Measurements from ENCODE around the gene P3H2.

The P3H2 gene

DNA sequence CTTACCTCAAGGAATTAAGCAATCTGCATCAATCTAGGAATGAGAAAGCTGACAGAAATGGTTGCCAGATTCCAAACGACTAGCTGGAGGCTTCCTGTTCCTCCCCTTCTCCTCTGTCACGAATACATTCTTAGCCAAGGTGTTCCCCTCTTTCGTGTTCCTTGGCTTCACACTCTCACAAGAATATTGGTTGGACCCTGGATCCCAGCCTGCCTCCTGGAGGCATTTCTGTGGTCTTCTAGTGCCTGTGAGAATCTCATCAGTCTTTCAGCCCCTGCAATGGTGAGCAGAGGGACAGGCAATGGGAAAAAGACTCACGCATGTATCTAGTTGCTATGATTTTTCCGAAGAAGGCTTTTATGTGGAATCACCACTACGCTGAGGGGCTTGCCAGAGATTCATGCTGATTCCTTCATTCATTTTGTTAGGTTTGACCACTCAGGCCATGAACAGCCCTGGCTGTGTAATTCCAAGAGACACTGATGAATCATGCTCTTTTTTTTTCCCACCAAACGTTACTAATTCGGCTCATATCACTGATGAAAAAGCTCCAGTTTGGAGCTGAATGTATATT, 1.6 kb upstream of the P3H2 start:
- DNase-seq = no peak

DNA sequence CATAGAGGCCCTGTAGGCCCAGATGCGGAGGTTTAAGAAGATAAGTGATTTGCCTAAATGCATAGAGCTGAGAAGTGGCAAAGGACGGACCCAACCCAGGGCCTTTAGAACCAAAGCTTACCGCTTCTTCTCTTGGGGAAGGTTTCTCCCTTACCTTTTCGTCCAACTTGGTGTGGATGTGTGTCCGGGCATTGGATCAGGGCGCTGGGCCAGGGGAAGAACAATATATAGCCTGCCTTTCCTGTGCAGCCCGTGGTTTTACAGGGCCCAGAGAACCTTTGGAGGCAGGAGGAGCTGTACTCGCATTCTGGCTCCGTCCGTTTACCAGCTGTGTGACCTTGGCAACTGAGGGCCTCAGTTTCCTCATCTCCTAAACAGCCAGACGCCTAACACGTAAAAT, 686 bp upstream of the P3H2 start:
- DNase-seq = no peak

DNA sequence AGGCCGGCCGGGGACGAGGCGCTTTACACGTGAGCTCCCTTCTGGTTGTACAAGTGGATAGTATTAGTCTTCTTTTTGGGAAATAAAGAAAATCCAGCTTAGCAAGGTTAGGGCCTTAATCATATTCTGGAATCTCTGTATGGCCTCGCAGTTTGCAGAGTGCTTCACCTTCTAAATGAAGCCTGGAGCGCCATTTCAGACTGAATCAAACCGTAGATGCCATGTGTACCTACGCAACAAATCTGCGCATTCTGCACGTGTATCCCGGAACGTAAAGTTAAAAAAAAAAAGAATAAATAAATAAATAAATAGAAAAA, 322 bp upstream of the P3H2 start:
- DNase-seq = no peak

DNA sequence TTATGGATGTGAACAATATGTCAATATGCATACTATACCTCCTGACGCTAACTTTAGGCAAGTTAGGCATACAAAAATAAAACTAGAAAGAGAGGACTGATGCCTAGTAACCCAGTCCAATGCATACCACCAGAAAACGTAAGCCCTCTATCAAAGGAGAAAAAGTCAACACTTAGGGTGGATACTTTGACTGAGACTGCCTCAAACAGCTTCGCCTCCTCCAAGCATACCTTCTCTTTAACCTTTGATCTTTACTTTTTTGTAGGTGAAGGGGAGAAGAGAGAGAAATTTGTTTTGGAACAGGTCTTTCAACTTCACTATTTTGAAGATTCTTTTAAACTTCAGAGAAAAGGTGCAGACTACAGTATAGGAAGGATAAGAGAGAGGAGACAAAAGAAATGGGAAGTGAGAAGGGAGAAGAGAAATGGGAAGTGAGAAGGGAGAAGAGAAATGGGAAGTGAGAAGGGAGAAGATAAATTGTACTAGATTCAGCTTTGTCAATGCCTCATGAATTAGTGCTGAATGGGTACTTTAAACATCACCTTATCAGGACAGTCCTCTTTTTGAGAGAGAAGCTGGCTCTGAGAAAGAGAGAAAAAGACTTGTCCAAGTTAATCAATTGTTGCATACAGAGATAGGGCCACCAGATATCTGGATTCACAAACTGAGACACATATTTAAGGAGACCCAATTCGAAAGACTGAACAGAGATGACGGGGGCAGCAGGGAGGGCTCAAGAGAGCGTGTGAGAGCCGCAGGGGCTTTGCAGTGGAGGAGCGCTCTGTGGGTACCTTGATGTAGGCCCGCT, 1.0 kb downstream of the P3H2 start:
- no peak for DNase-seq

DNA sequence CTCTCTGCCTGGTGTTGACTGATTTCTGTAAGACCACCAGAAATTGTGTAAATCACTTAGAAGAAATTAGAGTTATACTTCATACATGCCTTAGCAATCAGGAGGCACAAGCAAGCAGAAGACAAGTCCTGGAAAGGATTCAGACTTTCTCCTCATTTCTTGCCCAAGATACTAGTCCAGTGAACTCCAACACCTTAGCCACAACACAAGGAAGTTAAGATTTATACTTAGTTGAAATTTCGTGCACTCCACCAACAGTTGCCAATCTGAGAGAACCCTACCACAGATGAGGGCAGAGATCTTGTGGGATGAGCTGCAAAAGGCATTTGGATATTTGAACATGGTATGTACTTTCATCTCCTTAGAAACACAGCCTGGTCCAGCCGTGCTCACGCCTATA, 2.3 kb downstream of the P3H2 start:
- no peak for DNase-seq

DNA sequence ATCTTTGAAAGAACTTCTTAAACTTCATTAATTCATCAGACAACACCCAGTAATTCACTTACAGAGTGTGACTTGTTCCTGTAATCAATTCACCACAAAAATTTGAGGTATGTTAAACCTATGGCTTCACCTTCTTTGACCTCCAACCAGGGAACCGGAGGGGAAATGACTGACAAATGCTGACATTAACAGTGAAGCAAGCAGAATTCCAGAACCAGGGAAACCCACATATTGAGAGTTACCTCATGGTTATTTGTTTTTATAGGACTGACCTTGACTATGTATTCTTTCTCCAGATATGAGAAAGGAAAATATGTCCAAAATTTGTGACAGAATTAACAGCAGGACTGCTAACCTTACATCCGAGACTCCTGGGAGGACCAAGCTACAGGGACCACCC, 2.7 kb downstream of the P3H2 start:
- DNase-seq = no peak

DNA sequence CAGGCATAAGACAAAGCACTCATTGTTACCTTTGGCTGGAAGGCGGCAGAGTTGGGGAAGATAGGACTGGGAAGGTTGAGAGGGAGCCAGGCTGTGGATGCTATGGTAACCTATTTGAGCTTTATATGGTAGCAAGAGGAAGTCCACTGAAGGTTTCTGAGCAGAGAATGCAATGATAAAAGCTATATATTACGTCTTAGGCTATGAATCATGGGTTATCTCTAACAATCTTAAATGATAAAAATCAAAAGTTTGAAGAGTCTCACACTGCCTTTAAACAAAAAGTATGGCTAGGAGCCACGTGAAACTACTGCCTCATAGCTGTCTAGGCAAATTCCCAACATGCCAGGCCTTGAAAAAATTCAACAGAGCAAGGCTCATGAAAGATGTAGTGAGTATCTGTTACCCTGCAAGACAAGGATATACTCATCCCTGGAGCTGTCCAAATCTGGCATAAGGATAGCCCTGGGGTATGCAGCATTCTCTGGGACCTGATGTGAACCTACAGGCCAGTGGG, 4.1 kb downstream of the P3H2 start:
- DNase-seq = no peak

DNA sequence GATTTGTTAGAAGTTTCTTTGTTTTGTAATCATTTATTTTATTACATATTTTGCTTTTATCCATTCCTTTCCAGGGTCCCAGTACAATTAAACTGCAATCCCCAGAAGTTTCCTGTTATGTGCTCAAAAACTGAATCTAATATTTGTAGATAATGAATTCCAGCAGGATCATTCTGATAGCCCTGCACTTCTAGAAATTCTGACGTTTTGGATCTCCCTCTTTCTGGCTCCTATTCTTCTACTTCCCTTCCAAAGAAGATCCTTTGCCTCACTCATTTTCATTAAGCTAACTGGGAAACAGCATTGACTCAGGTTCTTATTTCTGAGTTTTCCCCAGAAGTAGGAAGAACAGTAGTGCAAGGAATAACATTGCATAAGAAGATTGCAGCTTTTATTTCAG, 9.9 kb downstream of the P3H2 start:
- no peak for DNase-seq

DNA sequence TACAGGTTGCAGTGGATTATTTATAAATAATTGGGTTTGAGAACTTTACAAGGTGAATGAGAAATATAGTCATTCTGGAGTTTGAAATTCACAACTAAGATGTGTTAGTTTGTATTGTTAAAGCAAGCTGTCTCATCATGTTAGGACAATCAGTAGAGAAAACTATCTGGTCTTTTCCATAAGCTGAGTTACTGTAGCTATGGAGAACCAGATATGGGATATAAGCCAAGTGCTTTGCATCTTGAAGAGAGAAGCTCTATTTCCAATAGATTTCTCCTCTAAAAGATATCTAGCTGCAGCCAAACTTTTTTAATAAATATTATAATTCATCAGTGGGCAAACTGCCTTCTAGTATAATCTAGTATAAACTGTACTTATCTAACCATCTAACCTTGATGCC, 11.3 kb downstream of the P3H2 start:
- no peak for DNase-seq

DNA sequence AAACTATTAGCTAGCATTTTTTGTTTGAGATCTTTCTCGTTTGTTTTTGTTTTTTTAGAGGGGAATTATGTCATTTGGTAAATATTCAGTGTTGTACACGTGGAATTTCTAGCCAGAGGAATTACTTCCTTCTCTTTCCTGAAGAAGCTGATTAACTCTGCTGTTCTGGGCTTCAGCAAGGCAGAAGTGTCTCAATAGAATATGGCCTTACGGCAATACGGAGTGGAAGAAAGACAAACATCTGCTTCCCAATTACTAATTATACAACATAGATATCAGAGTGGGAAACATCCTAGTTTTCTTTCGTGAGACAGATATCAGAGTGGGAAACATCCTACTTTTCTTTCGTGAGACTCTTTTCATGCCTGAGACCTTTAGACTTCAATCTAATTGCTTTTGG, 11.9 kb downstream of the P3H2 start:
- no peak for DNase-seq

DNA sequence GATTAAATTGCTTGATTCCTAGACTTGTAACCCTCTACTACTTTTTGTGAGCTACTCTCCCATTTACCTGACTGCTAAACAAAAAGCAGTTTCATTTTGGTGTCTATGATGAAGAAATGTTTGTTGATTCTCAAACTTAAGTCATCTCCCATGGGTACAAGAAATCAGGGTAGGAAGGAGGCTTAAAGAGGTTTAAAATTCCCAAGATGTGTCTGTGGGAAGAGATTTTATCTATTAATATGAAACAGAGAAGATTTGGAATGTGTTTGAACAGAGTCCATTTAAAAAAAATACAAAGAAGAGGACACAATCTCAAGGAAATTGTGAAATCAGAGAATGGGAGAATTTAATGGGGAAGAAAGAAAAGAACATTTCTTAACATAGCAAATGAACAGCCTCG, 14.8 kb downstream of the P3H2 start:
- DNase-seq = no peak

DNA sequence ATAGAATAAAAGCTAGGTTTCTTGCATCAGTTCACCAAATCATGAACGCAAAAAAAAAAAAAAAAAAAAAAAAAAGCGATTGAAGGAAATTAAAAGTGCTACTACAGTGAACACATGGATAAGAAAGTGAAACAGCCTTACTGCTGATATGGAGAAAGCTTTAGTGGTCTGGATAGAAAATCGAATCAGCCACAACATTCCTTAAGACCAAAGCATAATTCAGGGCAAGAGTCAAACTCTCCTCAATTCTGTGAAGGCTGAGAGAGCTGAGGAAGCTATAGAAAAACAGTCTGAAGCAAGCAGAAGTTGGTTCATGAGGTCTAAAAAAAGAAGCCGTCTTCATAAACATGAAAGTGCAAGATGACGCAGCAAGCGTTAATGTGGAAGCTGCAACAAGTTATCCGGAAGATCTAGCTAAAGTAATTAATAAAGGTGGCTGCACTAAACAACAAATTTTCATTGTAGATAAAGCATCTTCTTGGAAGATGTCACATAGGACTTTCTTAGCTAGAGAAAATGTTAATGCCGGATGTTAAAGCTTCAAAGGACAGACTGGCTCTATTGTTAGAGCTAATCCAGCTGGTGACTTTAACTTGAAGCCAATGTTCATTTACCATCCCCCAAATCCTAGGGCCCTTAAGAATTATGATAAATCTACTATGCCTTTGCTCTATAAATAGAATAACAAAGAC, 19.2 kb downstream of the P3H2 start:
- DNase-seq = no peak

DNA sequence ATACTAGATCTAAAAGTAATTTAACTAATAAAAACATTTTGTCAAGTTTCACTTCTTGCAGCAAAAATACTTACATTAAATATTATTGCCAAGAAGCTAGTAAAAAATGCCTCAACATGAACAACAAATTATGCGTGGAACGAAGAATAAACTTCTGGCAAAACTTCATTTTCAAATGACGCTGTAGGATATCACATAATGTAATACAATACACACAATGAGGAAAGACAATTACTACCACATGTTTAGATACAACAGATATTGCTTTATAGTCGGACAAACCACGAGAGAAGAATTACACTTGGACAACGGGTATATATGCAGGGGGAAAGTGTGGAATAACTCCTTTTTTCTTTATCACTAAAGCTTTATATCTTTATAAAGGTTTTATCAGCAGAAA, 21.6 kb downstream of the P3H2 start:
- DNase-seq = no peak

DNA sequence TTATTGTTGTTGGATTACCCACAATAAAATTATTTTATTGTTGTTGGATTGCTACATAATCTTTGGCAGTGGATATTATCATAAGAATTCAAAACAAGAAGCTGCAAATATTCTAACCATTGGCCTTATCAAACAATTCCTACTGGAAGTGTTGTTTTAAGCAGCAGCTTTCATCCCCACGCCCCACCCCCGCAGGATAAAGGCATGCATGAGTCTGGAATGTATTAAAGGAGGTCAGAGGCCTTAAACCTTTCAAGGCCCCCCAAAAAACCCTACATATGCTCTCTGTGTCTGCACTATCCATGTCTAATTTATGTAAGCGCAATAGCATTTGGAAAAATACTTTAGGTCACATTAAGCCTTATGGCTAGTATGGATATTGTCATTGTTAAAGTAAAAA, 23.1 kb downstream of the P3H2 start:
- DNase-seq = no peak

DNA sequence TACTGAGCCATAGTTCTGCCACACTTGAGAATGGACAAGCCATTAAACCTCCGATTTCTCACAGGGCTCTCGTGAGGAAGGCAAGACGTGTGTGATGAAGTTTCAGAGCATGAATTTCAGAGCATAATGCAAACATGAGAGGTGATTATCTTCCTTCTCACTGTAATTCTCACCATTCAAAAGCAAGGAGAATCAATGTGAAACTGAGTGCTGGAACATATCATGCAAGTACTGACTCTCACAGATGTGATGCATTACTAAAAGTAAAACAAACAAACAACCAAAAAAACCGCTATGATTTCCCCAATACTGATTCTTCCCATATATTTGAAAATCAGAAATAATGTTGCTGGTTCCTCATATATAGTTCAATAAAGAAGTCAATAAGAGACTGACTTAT, 23.7 kb downstream of the P3H2 start:
- DNase-seq = no peak

DNA sequence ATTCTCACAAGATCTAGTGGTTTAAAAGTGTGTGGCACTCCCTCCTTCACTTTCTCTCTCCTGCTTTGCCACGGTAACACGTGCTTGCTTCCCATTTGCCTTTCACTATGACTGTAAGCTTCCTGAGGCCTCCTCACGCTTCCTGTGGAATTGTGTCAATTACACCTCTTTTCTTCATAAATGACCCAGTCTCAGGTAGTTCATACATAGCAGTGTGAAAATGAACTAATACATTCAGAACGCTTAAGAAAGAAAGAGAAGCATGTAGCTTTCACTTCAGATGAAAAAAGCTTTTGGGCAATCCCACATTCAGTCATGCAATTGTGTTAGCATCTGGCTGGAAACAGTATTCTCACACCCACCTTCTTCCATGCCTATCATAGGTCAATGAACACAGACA, 24.4 kb downstream of the P3H2 start:
- DNase-seq = no peak

DNA sequence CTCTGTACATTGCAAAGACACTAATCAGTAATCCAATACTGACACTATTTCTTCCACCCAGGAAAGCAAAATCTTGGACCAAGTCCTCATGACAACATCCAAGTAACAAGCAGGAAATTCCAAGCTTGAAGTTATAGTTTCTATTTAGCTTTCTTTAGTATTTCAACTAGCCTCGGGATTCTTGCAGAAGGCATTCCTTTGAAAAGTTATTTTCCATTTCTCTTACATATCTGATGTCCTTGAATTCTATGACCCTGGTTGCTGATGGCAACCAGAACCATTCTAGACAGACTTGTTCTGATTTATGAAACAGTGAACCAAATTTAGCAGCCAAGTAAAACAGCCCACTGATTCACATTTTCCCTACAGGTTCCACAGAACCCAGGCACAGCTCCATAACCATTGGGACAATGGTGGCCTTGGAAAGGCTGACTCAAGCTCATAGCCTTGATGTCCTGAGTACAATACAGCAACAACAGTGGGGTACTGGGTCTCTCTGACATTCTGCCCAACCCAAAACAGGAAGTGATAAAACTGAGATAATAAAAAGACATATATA, 26.5 kb downstream of the P3H2 start:
- no peak for DNase-seq

DNA sequence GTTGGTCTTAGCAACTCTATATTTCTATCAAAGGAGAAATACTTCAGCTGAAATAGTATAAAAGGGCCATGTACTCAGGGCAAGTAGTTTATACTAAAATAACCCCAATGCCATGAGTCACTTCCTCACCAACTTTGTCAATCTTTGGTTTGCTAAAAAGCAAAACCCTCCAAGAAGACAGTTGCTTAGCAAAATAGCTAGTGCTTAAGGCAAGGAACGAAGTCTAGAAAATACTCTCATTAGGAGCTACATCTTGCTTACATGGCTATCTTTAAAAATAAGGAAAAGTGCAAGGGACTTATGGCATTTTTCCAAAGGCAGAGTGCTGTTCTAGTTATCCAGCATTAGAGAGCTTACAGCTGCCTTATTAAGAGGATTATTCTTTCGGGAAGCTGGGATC, 28.4 kb downstream of the P3H2 start:
- no peak for DNase-seq

DNA sequence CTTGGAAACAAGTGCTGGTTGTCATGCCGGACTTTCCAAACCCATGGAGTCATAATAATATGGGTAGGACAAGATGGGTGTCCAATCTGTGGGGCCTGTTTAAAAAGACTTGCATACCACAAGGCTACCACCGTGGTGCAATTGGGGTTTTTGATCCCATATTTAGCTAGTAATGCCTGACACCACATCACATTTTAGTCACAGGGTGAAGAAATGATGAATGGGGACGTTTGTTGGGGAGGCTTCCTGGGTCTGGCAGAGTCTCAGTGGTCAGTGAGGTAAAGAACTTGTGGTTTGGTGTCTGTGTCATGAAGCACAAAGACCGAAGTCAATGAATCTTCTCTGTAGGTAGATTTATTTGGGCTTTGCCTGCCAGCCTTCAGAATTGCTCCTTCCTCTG, 31.0 kb downstream of the P3H2 start:
- no peak for DNase-seq

DNA sequence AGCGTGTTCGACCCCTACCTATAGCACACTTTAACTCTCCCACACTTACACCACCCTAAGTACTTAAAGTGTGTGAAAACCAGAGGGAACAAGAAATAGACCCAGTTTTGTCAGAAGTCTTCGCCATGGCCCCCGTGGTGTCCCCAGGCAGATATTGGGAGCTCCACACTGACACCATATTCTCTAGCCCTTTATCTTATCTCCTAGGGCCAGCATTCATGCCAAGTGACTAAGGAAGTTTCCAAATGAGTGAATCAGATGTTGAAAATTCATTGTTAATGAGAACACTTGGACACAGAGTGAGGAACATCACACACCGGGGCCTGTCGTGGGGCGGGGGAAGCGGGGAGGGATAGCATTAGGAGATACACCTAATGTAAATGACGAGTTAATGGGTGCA, 31.8 kb downstream of the P3H2 start:
- DNase-seq = no peak

DNA sequence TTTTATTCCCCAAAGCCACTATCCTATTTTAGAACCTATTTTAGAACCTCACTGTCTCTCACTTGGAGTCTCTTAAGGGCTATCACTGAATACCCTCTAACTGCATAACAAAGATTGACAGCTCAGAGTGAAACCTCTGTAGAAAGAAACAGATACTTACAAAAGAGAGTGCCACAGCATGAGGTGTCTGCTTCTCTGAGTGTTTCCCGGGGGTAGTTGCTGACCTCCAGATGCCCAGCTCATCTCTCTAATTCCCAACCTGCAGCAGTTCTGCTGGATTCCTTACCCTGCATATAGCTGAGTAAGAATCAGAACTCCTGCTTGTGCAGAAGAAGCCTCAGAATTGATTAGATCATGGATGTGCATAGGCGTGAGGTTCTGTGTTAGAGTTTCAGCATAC, 34.5 kb downstream of the P3H2 start:
- no peak for DNase-seq

DNA sequence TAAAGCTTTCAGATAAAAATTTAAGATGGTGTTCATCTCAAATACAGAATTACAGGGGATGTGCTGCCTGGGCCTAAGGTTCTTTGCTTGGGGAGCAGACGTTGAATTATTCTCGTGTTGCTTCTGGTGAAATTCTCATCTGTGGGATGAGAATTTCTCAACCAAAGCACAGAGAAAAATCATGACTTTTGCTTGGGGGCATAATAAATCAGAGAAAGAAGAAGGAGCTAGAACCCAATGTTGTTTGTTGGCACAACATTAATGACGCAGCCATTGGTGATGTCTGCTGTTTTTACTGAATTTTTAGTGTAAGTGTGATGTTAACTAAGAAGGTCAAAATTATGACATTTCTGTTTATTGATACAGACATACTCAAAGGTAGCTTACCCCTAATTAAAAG, 35.7 kb downstream of the P3H2 start:
- no peak for DNase-seq

DNA sequence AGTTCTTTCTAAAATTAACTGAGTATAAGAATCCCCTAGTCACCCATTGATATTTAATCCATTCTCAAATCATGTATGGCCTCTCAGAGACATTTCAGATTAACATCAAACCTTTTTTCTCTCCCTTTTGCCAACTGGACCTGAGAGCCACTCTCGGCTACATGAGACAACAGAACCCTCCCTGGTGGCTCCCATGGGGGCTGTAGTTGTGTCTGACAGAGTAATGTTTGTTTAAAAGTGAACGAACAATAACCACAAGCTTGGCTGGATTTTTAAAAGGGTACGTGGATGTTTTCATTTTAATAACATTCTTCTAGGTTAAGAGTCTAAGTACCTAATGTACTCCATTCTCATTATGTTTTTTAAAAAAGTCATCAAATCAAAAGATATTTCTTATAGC, 37.1 kb downstream of the P3H2 start:
- DNase-seq = no peak

DNA sequence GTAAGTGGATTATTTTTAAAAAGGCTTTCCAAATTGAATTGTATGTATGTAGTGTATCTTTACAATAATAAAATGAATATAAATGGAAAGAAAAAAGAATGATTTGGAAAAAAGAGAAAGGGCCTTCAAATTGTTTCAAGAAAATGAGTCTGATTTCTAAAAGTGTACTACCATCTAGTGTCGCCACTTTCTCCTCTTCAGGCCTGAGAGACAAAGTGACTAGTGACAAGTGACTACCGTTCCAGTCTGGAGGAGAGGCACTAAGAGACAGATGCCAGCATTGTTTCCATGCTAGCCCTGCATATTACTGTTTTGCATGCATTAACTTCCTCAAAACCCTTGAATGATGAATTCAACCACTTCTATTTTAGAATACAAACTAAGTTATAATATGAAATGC, 39.3 kb downstream of the P3H2 start:
- DNase-seq = no peak
